Endometrial microvascular endothelial cells (primary cell): ENCODE data around the gene NADK. TPM values are rescaled to one million over a fixed set of nuclear protein-coding genes. Genes with fewer than 3 reads are reported as not detected.

Source experiments
- in situ Hi-C: cut with HindIII; loops from 2 replicates; pipeline ENCODE4 v1.10.0; 2017; ENCODE audit warnings: low sequenced_read_pairs, low pct_unique_long_range_greater_than_20kb; ENCODE audit errors: inconsistent ontology term
- total RNA-seq: library from RNA; depleted of rRNA; stranded (reverse); fragments of >200 nt; gene quantifications from one replicate; pipeline ENCODE4 v1.2.3, GENCODE V29; 2015; ENCODE audit errors: inconsistent ontology term

NADK gene
- total RNA-seq, 1 donor from 2014 or later = 78.4 TPM

DNA sequence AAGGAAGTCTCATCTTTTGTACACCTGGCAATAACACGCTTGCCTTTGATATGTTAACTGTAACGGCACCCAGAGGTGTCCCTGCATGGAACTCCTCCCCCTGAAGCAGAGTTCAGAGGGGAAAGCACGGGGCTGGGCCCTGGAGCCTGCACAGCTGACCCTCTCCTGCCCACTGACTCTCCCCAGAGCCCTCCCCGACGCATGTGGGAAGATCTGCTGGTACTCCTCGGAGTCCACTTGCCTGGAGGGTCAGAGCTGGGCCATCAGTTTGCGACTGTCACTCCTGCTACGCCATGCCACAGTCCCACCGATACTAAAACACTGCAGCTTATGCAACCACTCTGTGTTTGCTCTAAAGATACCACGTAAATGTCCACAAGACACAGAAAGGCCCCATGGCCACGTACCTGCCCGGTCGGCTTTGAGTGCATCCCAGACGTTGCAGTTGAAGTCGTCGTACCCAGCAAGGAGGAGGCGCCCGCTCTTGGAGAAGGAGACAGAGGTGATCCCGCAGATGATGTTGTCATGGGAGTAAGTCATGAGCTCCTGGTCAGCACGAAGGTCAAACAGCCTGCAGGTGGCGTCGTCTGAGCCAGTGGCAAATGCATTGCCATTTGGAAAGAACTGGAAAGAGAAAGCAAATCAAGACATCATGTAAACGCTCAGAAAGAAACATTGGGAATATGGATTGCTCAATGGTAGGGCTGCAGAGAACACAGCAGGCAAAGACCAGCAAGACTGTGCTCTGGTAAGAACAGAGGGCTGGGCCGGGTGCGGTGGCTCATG lies 10.6 kb upstream of the NADK start:
- in situ Hi-C loops = no loop called here

DNA sequence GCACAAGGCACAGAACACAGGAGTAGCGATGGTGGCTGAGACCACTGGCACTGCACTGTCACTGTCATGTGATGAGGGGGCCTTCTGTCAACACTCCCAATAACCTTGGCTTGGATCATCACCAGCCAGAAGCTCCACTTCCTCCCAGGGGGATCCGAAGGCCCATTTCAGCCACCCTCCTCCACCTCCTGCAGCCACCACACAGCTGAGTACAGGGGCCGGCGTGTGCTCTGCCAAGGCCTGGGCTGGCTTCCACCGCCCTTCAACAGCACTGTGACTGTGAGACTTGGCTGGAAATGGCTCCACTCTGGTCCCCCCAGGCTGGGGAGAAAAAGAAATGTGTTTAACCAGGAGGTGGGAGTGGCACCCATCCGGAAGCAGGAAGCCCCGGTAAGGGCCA lies 9.9 kb upstream of the NADK start:
- in situ Hi-C loops = no loop called here

DNA sequence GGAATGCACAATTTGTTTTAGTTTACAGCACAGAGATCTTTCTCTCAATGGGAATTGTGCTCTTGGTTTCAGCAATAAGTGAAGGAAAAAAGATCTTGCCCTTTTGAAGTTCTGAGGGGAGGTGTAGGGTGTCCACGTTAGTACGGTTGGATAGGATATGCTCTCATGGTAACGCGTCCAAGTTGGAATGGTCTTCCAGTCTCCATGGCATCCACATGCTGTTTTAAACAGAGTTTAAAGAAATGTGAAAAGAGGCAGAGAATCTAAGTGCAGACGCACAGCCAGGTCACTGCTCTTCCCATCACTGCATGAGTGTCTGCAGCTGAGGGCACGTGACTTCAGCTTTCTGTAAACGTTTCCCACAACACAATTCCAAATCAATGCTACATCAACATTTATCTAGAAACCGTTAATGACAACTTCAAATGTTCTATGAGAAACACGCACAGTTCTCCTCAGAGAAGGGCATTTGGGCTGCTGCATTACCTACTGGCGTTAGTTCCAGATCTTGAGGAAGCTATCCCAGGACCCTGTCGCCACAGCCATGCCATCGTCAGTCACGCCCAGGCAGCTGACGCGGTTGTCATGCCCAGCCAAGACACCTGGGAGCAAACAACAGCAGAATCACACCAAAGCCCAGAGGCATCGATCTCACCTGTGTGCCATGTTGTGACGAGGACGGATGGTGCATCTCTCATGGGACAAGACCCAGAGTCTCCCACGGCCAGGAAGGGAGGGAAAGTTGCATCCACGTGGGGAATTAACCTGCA lies 8.8 kb upstream of the NADK start:
- in situ Hi-C loops = no loop called here

DNA sequence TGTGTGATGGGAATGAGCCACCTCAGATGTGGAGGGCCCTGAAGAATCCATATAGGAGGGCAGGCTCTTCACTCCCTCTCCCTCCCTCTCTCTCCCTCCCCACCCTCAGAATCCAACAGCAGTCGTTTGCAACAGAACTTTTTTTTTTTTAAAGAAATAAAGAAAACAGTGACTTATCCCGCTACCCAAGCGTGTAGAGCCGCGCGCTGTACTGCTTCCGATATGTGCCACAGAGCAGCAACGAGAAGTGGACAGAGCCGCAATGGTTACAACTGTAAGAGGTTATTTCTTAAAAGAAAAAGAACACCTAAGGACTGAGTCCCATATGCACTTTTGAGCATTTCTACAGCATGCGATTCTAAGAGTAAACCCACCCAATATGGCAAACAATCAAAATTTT lies 7.4 kb upstream of the NADK start:
- in situ Hi-C loops = no loop called here

DNA sequence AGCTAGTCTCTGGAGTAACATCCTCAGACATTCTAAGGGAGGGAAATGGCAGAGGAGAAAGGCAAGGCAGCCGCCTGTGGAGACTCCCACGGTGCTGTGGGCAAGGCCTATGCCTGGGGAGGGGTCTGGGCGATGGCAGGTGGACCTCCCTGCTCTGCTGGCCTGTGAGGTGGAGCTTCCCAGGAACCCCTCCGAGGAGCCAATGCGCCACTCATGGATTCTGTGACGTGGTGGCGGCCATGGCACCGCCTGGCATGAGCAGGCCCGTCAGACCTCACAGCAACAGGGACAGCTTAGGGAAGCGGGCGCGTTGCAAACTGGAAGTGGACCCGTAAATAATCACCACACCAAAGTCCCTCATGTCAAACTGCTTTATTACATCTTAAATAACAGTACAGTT lies 6.7 kb upstream of the NADK start:
- in situ Hi-C loops = no loop called here

DNA sequence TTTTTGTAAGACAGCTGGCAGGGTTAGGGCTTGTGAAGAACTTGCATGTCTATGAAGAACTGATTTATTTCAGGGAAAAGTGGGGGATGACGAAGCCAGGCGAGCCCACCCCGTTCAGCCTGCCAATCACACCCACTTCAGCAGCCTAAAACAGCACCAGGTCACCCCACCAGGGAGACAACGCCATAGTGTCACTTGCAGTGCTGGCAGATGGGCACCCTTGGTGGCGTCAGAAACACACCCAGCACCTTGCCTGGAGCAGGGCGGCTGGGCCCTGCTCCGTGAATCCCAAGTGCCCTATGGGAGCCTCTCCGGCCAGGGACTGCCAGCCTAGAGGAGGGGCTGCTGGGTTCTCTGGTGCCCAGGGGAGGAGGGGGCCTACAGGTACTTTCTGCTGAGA lies 5.0 kb upstream of the NADK start:
- in situ Hi-C loops = no loop called here

DNA sequence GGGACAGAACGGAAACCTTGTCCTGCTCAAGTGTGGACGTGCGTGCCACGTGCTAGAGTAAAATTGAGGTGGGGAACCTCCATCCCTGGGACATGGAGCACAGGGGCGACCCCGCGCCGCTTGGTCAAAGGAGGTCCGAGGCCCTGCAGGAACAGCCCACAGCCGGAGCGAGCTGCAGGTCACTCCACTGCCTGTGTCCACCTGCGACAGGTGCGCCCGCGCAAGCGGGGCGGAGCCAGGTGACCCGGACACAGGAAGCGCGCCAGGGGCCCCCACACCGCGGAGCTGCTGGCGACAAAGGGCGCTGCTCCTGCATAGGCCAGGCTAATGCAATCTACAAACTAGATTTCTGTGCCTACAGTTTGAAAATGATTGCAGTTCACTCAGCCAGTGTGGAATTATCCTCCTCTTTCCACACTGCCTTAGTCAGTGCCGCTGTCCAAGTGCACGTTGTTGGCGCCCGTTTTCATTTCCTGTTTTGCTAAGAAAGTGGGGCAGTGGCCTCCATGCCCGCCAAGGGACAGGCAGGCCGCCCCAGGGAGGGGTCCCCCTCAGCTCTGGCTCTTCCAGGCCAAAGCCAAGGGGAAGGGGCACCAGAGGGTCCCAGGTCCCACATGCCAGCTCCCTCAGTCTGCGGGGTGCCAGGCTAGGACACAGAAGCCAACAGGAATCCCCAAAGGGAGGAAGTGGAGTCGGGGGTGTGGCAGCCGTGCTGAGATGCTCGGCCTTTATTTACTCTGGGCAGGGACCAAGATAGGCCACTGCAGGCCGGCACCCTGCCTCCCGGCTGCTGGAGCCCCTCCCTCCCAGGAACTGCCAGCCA lies 4.3 kb upstream of the NADK start:
- in situ Hi-C loops = no loop called here

DNA sequence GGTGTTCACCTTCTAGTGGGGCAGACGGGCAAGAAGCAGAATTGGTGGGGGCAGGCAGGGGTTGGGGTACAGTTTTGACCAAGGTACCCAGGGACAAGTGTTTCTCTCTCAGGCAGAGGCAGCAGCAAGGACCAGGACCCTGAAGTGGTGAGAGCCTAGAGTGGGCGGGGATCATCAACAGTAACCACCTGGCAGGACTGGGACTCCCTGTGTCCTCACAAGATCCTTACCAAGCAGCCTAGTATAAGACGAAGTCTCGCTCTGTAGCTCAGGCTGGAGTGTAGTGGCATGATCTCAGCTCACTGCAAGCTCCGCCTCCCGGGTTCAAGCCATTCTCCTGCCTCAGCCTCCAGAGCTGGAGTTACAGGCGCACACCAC lies 3.2 kb upstream of the NADK start:
- in situ Hi-C loops = no loop called here

DNA sequence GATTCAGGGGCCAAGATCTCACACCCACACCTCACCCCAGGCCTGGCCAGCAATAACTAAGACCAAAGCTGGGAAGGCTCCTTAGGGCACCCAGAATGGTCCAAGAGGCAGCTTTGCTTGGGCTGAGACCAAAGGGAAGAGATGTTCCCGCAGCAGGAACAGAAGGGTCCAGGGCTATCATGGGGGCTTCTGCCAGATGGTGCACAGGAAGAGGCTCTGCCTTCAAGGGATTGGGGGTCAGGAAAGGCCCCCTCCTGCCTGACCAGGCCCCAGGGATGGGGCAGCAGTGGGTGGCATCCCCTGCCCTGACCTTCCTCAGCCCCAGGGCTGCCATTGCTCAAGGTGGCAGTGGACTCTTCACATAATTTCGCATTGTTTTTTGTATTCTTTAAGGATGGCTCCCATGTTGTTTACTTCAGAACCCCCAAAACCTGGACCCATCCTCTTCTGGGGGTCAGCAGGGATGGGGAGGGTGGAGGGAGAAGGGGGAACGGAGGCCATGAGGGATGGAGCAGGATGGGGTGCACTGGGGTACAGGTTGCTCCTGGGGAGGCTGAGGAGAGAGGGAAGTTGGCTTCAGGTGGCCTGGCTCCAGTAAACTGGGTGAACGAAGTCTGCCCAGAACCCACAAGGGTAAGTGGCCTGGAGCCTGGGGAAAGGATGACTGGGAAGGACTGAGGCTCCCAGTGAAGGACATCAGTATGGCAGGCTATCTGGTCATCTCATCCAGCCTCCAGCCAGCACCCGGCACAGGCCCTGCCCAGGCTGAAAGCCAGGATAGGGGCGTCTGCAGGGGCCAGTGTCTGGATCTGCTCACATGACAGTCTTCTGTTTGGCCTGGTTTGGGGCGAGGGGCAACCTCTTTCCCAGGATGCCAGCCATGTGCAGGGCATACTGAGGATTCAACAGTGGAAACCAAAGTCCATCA lies 2.6 kb upstream of the NADK start:
- in situ Hi-C loops = no loop called here

DNA sequence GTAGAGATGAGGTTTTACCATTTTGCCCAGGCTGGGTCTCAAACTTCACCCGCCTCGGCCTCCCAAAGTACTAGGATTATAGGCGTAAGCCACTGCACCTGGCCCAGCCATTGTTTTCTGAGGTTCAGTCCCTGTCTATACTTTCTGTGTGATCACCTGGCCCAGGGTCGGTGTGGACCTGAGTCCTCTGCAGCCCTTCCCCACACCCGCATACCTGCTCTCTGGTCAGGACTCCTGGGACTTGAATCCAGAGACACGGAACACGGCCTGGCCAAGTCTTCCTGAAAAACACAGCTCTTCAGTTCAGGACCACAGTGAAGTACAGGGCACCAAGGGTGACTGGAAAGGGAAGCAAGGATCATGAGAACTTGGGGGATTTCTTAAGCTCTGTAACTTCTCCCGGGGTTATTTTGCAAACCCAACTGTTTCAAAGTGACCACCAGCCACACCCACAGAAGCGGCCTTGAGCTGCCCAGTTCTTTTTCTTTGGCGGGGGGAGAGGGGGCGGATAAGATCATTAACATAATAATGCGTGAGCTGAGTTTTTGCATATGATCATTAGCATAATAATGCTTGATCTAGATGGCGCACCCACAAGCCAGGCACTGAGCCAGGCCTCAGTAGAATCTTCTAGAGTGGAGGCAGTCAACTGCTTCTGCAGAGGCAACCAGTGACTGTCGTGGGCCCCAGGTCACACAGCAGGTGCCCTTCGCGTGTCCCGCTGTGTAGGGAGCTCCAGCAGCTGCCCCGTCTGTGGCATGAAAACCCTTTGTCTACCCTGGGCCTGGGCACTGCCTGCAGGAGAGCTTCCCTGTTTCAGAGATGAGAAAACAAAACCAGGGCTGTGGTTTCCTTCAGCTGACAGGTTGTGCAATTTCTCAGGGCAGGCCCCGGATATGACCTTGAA lies 1.7 kb upstream of the NADK start:
- in situ Hi-C loops = no loop called here

DNA sequence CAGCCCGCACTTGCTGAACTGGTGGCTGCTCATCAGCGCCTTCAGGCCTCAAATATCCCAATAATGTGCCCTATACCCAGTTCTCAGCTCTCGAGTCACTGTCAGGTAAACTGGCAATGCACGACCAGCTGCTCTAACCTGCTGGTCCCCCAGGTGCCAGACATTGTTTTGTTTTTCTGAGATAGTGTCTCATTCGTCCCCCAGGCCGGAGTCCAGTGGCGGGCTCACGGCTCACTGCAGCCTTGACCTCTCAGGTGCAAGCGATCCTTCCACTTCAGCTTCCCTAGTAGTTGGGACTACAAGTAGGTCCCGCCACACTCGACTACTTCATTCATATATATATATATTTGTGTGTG lies 1.0 kb upstream of the NADK start:
- in situ Hi-C loops = no loop called here

DNA sequence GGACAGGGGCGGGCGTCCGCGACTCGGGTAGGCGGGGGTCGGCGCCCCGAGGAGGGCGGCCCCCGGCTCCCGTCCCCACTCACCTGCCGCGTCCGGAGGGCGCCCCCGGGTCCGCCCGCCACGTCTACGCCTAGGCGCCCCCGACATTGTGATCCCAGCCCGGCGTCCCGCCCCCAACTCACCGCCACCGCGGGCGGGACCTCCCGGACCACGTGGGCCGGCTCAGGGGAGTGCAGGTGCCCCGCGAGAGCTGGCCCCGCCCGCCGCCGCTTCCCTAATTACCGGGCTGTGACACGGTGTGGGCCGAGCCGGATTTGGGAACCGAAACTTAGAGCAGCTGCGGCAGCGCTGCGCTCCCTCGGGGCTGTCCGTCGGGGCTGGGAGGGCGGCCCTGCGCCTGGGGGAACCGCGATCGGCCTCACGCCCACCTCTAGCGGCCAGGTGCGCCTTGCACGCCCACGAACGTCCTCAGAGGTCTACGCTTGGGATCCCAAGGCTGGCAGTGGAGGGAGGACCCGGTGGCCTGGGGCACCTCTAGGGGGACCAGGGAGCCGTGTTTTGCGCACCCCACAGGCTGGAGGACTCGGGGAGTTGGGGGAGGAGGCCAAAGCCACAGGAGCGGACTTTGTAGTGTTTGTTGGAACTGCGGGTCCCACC lies 521 bp upstream of the NADK start:
- in situ Hi-C loops = no loop called here

DNA sequence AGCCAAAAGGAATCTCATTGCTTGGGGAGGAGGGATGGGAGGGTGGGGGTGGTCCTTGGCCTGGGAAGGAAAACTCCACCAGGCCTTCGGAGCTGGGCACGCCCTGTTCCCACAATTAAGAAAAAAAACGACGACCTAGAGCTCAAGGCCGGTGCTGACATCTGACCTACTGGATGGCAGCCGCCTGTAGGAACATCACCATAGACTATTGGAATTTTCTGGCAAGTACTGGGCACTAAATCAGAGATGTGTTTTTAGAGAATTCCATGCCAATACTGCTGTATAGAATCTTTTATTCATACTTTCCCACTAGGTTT lies 729 bp downstream of the NADK start:
- in situ Hi-C loops = no loop called here

DNA sequence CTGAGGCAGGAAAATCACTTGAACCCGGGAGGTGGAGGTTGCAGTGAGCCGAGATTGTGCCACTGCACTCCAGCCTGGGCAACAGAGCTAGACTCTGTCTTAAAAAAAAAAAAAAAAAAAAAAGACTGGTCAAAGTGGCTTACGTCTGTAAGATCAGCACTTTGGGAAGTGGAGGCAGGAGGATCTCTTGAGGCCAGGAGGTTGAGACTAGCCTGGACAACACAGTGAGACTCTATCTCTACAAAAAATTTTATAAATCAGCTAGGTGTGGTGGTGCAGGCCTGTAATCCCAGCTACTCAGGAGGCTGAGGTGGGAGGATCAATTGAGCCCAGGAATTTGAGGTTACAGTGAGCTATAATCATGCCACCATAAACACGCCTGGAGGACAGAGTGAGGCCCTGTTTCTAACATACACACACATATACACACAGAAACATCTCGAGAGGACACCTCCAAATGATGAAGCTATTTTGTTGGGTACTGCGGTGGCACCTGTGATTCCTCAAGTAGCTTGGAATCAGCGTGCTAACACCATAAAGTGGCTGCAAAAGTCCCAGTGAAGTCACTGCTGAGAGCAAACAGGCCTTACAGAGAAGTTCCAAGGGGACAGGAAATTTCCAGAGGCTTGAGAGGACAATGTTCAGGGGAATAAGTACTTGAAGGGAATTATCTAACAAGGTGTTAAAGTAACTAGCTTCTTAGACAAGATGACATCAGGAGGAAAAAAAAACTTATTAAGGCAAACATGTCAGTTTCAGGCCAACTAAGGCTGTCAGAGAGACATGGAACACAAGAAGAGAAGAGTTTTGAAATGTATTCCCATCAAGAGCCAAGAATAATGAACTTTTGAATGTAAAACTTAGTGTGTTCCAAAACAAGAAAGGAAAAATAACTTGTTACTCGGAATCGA lies 1.3 kb downstream of the NADK start:
- in situ Hi-C loops = no loop called here

DNA sequence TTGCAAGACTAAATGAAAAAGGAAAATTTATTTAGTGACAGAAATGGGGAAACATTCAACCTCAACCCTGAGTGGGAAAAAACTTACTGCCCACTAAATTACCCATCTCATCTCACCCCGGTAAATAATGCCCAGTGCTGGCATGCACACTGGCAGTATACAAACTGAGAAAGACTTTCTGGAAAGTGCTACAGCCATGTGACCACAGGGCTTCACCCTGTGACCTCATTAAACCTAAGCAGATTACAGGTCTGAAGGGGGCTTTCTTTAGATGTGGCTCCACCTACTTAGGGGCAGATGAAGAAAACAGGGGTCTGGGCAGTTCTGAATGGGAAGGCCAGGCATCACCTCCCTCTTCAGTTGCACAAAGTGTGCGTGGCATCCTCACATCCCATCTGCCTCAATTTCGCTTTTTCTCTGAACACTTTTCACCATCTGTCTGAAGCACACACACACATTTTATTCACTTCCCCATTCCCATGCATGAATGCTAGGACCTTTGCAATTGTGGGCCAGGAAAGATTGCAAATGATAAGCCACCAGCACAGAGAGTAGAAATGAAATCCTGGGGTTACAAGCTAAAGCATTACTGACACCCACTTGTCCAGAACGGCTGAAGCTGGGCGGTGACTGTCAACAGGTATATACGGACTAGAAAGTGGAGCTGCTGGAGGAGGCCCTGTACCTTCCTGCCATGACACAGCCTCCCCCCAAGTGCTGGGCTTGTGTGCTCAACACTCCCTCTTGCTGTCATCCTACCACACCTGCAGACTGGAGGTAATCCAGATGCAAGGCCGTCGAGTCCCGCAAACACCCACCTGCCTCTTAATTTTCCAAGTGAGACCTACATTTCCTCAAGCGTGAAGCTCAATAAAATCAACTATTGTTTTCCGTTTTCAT lies 2.7 kb downstream of the NADK start:
- in situ Hi-C loops = no loop called here

DNA sequence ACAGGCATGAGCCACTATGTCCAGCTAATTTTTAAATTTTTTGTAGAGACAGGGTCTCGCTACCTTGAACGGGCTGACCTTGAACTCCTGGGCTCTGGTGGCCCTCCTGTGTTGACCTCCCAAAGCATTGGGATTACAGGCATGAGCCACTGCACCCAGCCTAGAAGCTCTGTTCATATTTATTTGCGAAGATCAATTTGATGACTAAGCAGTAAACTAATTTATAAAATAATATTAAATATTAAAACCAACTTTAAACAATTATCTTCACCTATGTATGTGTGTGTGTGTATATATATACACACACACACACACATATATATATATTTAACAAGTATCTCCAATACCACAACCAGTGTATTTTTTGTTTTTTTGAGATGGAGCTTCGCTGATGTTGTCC lies 4.4 kb downstream of the NADK start:
- in situ Hi-C loops = no loop called here
